ENCODE results near the gene CCL25. TPM values are rescaled to one million over a fixed set of nuclear protein-coding genes. Genes with fewer than 3 reads are reported as not detected.
"Not testable (repeated sequence)": the region's sequence is repeated elsewhere in the genome, so short reads cannot be mapped to it uniquely, and the experiment has no call there.

Gene CCL25
- total and polyA plus RNA-seq, 2 of the 13 experiments (the other 11 are each of a cell fraction or from before 2014, with no cell fraction given): not detected

DNA sequence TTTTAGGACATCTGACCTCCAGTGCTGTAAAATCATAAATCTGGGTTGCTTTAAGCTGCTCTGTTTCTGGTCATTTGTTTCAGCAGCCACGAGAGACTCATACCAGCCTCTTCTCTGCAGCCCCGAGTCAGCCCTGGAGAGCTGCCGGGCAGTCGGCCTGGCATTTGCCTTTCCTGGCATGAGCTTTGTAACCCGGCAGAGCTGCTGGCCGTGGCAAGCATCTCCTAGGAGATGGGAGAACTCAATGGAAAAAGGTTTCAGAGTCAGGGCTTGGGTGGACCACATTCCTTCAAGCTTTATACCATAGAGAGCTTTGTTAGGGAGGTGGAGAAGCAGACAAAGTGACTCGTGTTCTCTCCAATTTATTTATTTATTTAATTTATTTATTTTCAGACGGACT is 21.6 kb upstream of the CCL25 start:
- Histone ChIP-seq H3K4me3 (replicated peaks in 1 of 3; ENCODE audit: insufficient read depth in 1 of 3, low read depth in 2 of 3, low read length in 3 of 3) (no peak overlapping the region), H3K9ac (ENCODE audit: insufficient read depth, low read depth, low read length) (no peak overlapping the region), H2AFZ (ENCODE audit: low read length) (no peak overlapping the region), H3K4me1 (ENCODE audit: insufficient read depth, low read length) (peaks cover 40% of the 10 kb centered on the region), H3K36me3 (replicated peaks in 1 of 2; ENCODE audit: control insufficient read depth in 1 of 2, insufficient read depth in 2 of 2, low read length in 2 of 2) (no peaks in the 10 kb centered on the region), H4K20me1 (ENCODE audit: insufficient read depth, low read length) (no peaks in the 10 kb centered on the region), H3K27me3 (ENCODE audit: control insufficient read depth in 1 of 2, insufficient read depth in 2 of 2, low read length in 2 of 2) (no peaks in the 10 kb centered on the region; a peak in 3 of 5 replicates), H3K27ac (ENCODE audit: extremely low read length, insufficient read depth, low read length) (no peak overlapping the region), H3K79me2 (ENCODE audit: insufficient read depth, low read length) (no peaks in the 10 kb centered on the region), H3K4me2 (ENCODE audit: low read depth, low read length) (no peak overlapping the region), H3K9me3 (ENCODE audit: low read length) (no peaks in the 10 kb centered on the region)
- ATAC-seq: no peak
- intact Hi-C loops (cut with micrococcal nuclease; ENCODE audit: unreplicated experiment) (no loop called here), in situ Hi-C loops (cut with HindIII; ENCODE audit: extremely low pct_ligation_motif_present, low pct_unique_long_range_greater_than_20kb) (no loop called here)
- POLR2A ChIA-PET: no interaction called here
- no peak for FAIRE-seq
- no TSS peak for BruUV-seq (replicated peaks)
- no peak for DNase-seq (ENCODE audit: low spot score)
- TF ChIP-seq ZNF12 (CRISPR knock-in tag; IDR thresholded peaks at IDR 0.05) (peak; percentile 92), POLR2A (IDR thresholded peaks at IDR 0.05; ENCODE audit: insufficient read depth in 1 of 2, low read depth in 2 of 2, low read length in 2 of 2) (no peak)
- CTCF ChIA-PET (ENCODE audit: low intra/inter-chr PET ratio, low total read pairs): no interaction called here
- 57% methylated on average over 7 of the region's 8 CpGs for WGBS (ENCODE audit: low lambda C conversion rate)

DNA sequence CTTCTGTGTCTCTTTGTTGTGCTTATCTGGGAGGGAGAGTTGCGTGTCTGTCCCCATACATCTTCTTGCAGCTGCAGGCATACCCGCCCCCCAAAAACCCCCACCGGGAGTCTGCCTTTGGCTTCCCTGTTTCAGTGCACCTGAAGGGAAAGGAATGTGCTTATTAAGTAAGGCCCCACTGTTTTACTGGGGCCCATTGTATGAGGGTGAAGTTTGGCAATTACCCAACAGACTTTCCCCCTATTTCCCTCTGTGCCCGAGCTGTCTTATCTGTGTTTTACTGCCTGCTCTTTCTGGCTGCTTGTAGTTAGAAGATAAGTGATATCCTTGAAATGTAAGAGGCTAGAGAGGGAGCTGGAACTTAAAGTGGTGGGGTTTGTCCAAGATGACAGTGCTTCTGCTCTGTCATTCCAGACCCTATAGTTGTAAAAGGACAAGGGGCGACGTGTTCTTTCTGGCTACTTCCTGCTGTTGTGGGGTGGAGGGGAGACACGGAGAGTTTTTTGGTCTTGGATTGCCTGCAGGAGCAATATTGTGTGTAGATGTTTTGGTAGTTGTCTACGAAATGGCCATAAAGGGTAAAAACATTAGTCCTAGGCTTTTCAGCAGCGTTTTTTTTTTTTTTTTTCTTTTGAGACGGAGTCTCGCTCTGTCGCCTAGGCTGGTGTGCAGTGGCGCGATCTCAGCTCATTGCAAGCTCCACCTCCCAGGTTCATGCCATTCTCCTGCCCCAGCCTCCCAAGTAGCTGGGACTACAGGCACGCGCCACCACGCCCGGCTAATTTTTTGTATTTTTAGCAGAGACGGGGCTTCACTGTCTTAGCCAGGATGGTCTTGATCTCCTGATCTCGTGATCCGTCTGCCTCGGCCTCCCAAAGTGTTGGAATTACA is 19.0 kb upstream of the CCL25 start:
- H3K9me3 ChIP-seq (ENCODE audit: low read length); ATAC-seq; H3K27ac ChIP-seq (ENCODE audit: extremely low read length, insufficient read depth, low read length); H3K4me2 ChIP-seq (ENCODE audit: low read depth, low read length); H3K9ac ChIP-seq (ENCODE audit: insufficient read depth, low read depth, low read length); BruUV-seq (replicated peaks); H3K36me3 ChIP-seq (replicated peaks in 1 of 2; ENCODE audit: control insufficient read depth in 1 of 2, insufficient read depth in 2 of 2, low read length in 2 of 2); FAIRE-seq; intact Hi-C loops (cut with micrococcal nuclease; ENCODE audit: unreplicated experiment); H3K27me3 ChIP-seq (ENCODE audit: control insufficient read depth in 1 of 2, insufficient read depth in 2 of 2, low read length in 2 of 2); CTCF ChIA-PET (ENCODE audit: low intra/inter-chr PET ratio, low total read pairs); H3K4me3 ChIP-seq (replicated peaks in 1 of 3; ENCODE audit: insufficient read depth in 1 of 3, low read depth in 2 of 3, low read length in 3 of 3); H2AFZ ChIP-seq (ENCODE audit: low read length); DNase-seq (ENCODE audit: low spot score); H4K20me1 ChIP-seq (ENCODE audit: insufficient read depth, low read length); H3K79me2 ChIP-seq (ENCODE audit: insufficient read depth, low read length); POLR2A ChIA-PET; in situ Hi-C loops (cut with HindIII; ENCODE audit: extremely low pct_ligation_motif_present, low pct_unique_long_range_greater_than_20kb): not testable (repeated sequence)
- H3K4me1 ChIP-seq (ENCODE audit: insufficient read depth, low read length): peaks cover 41% of the 10 kb centered on the region
- 56% methylated on average over 22 of the region's 22 CpGs for WGBS (ENCODE audit: low lambda C conversion rate)

Data from HepG2 (cell line).